Measurements from ENCODE around the gene FOXD2. TPM values are rescaled to one million over a fixed set of nuclear protein-coding genes. Genes with fewer than 3 reads are reported as not detected.
A peak's percentile ranks its signal among the peaks of the same experiment; 100 is the strongest.

The FOXD2 gene
- total RNA-seq, 6 experiments from 2014 or later = 0.19 to 0.31 (median 0.21) TPM

- Mint-ChIP-seq H3K27me3 (ENCODE audit: insufficient read depth) (no peaks in the 10 kb centered on the region; the same call in 1 of the 2 replicates), H3K36me3 (ENCODE audit: low read depth) (no peaks in the 10 kb centered on the region), H3K4me3 (no peak overlapping the region), H3K4me1 (ENCODE audit: low read depth) (peaks cover 8% of the 10 kb centered on the region), H3K9me3 (no peaks in the 10 kb centered on the region), H3K27ac (no peak overlapping the region)
- no peak for DNase-seq
- no peak for TF ChIP-seq CTCF (IDR thresholded peaks at IDR 0.05)
Observed at GRCh38 chr1:47423872-47424271, 14.0 kb upstream of the FOXD2 start.

GRCh38 chr1:47424336-47424982 lies 13.4 kb upstream of the FOXD2 start:
- H3K4me1 Mint-ChIP-seq (ENCODE audit: low read depth) = peaks cover 8% of the 10 kb centered on the region
- TF ChIP-seq CTCF (IDR thresholded peaks at IDR 0.05) = peak; percentile 94
- H3K4me3 Mint-ChIP-seq = no peak overlapping the region
- H3K9me3 Mint-ChIP-seq = no peaks in the 10 kb centered on the region
- no peaks in the 10 kb centered on the region; the same call in 1 of the 2 replicates for H3K27me3 Mint-ChIP-seq (ENCODE audit: insufficient read depth)
- no peaks in the 10 kb centered on the region for H3K36me3 Mint-ChIP-seq (ENCODE audit: low read depth)
- no peak overlapping the region for H3K27ac Mint-ChIP-seq
- DNase-seq = peak; percentile 69

GRCh38 chr1:47431534-47431933 lies 6.3 kb upstream of the FOXD2 start:
- Mint-ChIP-seq H3K27me3 (ENCODE audit: insufficient read depth) (no peaks in the 10 kb centered on the region; the same call in 1 of the 2 replicates), H3K4me1 (ENCODE audit: low read depth) (peaks cover 46% of the 10 kb centered on the region), H3K27ac (peak overlapping the region; percentile 60; the same call in 1 of the 2 replicates), H3K36me3 (ENCODE audit: low read depth) (no peaks in the 10 kb centered on the region), H3K4me3 (no peak overlapping the region), H3K9me3 (no peaks in the 10 kb centered on the region)
- no peak for TF ChIP-seq CTCF (IDR thresholded peaks at IDR 0.05)
- DNase-seq = peak; percentile 45

GRCh38 chr1:47432071-47433036 lies 5.5 kb upstream of the FOXD2 start:
- Mint-ChIP-seq H3K27ac (peak overlapping the region; percentile 60), H3K27me3 (ENCODE audit: insufficient read depth) (no peaks in the 10 kb centered on the region; the same call in 1 of the 2 replicates), H3K4me1 (ENCODE audit: low read depth) (peaks cover 50% of the 10 kb centered on the region), H3K36me3 (ENCODE audit: low read depth) (no peaks in the 10 kb centered on the region), H3K9me3 (no peaks in the 10 kb centered on the region), H3K4me3 (peak overlapping the region; percentile 36)
- TF ChIP-seq CTCF (IDR thresholded peaks at IDR 0.05) = peak; percentile 87
- DNase-seq = peak; percentile 54

GRCh38 chr1:47433037-47433421 lies 4.8 kb upstream of the FOXD2 start:
- no peak for DNase-seq
- Mint-ChIP-seq H3K9me3 (no peaks in the 10 kb centered on the region), H3K4me1 (ENCODE audit: low read depth) (peaks cover 50% of the 10 kb centered on the region), H3K27me3 (ENCODE audit: insufficient read depth) (no peaks in the 10 kb centered on the region; the same call in 1 of the 2 replicates), H3K27ac (no peak overlapping the region), H3K36me3 (ENCODE audit: low read depth) (no peaks in the 10 kb centered on the region), H3K4me3 (no peak overlapping the region; the same call in 1 of the 2 replicates)
- no peak for TF ChIP-seq CTCF (IDR thresholded peaks at IDR 0.05)
